GM21737 (cell line): ENCODE measurements around the gene CUL9.
A peak's percentile ranks its signal among the peaks of the same experiment; 100 is the strongest.

ENCODE experiments used
- ATAC-seq: cut with Tn5 transposase; IDR thresholded peaks from one replicate; pipeline ENCODE4 v1.9.1; 2021; ENCODE audit warnings: mild to moderate bottlenecking, moderate library complexity; ENCODE audit not compliant: unreplicated experiment

The CUL9 gene

DNA sequence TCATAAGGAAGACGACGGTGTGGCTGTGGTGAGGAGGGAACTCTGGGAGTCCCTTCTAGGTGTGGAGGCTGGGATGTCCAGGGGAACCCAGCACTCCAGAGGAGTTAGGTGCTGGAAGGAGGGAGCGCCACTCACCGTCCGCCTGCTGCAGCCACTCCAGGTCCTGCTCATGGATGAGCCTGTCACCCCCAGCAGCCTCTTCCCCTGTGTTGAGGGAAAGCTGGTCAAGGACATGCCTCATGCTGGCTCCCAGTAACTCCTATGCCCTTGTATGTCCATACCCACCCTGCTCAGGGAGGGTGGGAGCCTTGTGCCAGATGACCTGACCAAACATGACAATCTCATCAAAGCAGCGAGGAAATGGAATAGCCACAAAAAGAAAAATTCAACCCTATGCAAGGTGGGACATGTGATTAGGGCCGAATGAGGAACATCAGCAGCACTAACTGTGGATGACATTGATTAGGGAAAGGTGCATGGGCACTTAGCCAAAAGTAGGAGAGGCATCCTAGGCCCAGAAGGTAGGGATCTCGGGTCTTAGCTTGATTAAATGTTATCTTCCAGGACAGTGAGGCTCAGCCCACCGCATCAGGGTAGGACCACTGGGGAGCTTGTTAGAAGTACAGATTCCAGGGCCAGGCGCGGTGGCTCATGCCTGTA is 44.3 kb downstream of the CUL9 start:
- ATAC-seq: no peak

DNA sequence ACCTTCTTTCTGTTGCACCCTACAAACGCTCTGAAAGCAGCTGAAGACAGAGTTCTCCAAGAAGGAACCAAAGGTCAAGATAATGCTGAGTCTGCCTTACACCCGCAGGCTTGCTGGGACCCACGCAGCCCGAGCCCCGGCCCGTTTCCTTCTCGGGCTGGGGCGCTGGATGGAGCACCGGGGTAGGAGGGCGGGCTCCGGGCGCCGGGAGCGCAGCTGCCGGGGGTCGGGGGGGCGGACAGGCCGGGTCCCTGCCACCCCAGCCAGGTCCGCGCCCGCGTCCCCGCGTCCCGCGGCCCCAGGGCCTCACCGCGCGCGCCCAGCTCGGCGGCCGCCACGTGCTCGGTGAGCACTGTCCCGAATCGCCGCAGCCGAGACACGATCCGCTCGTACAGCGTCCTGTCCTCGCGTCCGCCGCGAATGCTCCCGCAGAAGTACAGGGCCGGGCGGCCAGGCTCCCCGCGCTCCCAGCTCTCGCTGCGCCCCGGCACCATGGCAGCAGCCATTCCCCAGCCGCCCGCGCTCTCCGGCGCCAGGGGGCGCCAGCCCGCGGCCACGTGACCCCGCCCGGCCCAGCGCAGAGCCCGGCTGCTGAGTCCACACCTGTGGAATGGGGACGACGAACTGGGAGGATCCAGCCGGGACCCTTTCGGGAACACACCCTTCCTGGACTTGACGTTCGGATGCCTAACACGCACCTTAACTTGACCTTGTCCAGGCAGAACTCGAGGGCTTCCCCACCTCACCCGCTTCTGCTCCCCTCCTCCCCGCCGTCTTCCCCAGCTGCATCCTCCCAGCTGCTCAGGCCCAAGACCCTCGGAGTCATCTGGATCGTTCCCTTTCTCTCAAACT is 47.2 kb downstream of the CUL9 start, which contains the start of gene DNPH1:
DNPH1 (minus strand) TSS at position 531 of the 852 bp plus-strand sequence; CDS start at position 506, 25 bp downstream.
- ATAC-seq: peak; percentile 70

DNA sequence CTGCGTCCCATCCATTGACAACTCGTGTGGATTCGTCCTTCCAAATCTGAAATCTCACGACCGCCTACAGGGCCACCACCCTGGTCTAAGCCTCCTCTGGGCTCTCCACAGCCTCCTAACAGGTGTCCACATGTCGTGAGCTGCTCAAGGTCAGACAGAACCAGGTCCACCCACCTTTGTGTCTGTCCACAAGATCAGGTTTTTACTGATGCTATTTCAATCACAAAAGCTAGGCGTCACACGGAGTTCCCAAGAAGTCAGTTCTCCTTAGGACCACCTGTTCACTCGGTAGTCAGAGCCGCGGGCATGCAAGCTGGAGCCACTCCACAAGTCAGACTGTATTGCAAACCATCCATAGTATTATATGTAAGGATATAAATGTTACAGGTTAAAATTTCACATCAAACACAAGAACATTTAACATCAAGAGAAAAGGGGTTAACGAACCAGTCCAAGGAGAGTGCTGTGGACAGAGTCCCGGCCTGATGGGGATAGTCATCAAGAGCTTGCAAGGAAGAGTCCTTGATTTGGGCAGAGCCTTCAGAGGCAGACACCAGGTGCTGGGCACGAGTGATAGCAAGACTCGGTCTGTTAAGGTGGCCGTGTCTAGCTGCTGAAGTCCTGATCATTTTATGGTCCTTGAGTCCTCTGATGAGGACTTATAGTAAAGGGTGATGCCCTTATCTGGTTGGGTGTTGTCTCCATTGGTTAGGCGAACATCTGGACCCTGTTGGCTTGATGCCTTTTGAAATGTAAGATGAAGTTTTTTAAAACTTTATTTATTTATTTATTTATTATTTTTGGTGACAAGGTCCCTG is 48.0 kb downstream of the CUL9 start:
- ATAC-seq: no peak

DNA sequence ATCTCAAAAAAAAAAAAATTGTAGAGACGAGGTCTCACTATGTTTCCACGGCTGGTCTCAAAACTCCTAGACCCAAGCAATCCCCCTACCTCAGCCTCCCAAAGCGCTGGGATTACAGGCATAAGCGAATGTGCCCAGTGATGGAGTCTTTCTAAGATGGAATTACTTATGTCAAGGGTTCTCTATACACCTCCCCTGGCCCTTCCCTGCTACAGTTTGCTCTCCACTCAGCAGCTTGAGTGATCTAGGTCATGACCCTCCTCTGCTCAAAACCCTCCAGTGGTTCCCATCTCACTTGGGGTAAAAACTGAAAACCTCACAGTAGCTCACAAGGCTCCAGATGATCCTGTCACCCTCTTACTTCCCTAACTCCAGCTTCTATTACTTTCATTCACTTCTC is 49.1 kb downstream of the CUL9 start:
- ATAC-seq: no peak

DNA sequence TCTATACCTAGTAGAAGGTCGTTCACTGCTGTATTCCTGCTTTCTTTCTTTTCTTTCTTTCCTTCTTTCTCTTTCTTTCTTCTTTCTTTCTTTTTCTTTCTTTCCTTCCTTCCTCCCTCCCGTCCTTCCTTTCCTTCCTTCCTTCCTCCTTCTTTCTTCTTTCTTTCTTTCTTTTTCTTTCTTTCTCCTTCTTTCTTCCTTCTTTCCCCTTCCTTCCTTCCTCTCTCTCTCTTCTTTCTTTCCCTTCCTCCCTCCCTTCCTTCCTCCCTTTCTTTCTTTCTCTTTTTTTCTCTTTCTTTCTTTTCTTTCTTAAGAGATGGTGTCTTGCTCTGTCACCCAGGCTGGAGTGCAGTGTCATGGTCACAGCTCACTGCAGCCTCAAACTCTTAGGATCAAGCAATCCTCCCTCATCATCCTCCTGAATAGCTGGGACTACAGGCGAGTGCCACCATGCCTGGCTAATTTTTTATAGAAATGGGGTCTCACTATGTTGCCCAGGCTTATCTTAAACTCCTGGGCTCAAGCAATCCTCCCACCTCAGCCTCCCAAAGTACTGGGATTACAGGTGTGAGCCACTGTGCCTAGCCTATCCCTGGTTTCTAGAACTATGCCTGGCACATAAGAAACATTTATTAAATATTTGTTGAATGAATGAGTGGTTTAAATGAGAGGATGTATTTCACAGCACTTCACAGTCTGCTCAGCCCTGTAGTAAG is 49.9 kb downstream of the CUL9 start:
- no peak for ATAC-seq

DNA sequence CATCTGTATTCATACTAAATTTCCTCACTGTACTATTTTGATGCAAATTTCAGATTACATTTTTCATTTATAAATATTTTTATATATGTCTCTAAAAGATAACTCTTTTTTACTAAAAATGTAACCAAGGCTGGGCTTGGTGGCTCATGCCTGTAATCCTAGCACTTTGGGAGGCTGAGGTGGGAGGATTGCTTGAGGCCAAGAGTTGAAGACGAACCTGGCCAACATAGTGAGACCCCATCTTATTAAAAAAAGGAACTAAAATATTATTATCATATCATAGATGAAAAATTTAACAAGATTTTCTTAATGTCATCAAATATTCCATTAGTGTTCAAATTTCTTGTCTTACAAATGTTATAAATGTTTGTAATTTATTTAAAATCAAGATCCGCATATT is 53.8 kb downstream of the CUL9 start:
- no peak for ATAC-seq

DNA sequence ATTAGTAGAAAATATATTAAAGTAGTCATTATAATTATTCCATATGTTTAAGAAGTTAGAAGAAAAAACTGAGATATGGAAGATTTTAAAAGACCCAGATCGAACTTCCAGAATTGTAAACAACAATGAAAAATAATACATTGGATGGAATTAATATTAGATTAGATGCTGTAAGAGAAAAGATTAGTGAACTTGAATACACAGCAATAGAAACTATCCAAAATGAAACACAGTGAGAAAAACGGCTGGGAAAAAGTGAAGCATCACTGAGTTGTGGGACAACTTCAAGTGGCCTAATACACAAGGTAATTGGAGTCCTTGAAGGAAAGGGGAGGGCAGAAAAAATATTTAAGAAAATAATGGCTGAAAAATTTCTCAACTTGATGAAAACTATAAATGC is 57.1 kb downstream of the CUL9 start:
- no peak for ATAC-seq

DNA sequence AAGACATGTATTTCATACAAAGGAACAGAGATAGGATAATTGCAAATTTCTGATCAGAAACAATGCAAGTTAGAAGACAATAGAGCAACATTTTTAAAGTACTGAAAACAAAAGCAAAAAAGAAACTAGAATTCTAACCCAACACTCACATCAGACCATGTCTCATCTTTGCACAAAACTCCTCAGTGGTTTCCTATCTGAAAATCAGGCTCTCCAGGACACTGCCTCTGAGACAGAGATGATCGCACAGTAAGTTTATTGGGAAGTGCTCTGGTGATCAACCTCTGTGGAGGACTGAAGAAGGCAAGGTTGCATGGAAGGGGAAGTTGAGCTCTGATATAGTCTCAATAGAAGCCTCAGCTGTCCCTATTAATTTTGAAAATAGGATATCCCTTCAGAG is 59.0 kb downstream of the CUL9 start:
- ATAC-seq: no peak

DNA sequence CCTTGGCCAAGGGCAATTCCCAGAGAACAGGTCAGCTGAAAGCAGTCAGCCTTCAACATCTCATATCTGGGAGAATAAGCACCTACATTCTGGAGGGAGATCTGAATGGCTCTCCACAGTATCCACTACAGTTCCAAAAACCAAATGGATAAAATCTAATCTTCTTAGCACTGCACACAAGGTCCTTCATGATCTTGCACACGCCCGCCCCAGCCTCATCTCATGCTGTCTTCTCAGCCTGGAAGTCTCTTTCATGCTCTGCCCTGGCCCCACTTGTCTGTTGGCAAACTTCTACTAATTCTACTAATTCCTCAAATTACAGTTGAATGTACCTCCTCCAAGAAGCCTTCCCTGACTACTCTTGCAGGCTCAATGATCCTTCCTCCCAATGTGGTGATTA is 59.5 kb downstream of the CUL9 start:
- ATAC-seq: no peak

DNA sequence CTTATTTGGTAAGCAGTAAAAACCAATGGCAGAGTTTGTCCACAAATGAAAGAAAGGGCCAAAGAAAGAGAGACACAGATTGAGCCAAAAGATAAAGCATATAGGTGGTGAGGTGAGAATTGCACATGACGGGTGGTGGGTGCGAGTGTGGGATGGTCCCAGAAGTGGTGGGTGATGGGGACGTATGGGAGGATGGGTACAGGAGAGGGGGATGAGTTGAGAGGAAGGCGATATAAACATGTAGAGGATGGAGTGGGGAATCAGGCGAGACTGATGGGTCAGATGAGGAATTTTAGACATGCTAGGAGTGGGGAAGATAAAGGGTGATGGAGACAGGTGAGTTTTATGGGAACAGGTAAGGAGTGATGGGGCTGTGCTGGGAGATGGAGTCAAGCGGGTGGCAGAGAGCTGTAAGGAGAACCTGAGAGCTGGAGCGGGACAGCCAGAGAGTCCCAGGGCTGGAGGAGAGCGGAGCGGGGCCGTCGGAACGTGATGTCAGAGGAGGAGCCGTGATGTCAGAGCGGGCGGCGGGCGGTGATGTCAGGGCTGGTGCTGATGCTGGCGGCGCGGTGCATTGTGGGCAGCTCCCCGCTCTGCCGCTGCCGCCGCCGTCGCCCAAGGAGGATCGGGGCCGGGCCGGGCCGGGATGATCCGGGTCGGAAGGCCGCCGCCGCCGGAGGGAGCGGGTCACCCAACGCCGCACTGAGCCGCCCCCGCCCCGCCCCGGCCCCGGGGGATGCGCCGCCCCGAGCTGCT is 61.1 kb downstream of the CUL9 start, which contains the start of gene TTBK1:
TTBK1 (plus strand) TSS at position 574 of the 756 bp plus-strand sequence. CDS start 3,180 bp downstream, outside the sequence.
- no peak for ATAC-seq

DNA sequence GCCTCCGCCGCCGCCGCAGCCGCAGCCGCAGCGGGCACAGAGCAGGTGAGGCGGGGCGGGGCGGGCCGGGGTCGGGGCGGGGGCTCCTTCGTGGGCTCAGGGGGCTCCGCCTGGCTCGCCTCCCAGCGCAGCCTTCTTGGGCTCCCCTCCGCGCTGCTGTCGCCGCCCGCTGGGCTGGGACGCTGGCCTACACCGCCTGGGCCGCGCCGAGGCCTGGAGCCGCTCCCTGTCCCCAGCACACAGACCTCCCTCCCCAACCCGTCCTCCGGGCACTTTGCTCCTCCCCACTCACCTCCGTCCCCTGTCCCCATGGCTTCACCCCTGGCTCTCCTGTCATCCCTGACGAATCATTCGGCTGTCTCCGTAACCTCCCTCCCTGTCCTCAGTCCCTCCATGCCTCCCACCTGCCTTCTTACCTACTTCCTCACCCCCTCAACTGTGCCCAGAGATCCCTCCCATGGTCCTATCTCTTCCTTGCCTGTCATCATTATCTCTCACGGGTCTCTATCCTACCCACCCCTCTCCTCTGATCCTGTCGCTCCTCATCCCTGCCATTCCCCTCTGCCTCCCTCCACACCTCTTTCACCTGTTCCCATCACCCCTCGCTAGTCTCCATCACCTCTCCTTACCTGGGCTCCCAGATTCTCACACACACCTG is 61.8 kb downstream of the CUL9 start:
- ATAC-seq: no peak

DNA sequence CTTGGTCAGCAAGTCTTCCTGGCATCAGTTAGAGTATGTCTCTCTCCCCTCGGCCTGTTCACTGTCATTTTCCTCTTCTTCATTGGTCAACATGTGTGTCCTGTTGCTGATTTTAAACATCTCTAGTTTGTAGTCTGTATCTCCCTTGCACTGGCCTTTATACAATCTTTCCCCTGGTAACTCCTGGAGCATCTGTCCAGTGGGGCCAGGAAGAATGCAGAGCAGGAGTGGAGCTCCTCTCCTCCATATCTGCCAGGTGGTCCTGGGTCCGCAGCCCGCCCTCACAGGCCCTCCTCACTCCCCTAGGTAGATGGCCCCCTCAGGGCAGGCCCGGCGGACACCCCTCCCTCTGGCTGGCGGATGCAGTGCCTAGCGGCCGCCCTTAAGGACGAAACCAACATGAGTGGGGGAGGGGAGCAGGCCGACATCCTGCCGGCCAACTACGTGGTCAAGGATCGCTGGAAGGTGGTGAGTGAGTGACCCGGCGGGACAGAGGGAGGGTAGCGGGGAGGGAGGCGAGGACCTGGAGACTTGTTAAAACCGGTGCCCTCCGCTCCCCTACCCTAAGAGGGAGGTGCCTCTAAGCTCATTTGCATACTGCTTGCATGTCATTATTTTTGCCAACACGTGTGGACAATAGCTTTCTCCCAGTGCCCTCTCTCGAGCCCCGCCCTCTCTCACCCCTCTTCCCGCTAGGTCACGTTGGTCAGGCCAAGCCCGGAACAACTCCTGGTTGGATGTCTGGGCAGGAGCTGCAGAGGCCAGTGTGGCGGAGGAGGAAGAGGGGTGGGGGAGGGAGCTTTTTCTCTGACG is 64.5 kb downstream of the CUL9 start:
- peak; percentile 21 for ATAC-seq

DNA sequence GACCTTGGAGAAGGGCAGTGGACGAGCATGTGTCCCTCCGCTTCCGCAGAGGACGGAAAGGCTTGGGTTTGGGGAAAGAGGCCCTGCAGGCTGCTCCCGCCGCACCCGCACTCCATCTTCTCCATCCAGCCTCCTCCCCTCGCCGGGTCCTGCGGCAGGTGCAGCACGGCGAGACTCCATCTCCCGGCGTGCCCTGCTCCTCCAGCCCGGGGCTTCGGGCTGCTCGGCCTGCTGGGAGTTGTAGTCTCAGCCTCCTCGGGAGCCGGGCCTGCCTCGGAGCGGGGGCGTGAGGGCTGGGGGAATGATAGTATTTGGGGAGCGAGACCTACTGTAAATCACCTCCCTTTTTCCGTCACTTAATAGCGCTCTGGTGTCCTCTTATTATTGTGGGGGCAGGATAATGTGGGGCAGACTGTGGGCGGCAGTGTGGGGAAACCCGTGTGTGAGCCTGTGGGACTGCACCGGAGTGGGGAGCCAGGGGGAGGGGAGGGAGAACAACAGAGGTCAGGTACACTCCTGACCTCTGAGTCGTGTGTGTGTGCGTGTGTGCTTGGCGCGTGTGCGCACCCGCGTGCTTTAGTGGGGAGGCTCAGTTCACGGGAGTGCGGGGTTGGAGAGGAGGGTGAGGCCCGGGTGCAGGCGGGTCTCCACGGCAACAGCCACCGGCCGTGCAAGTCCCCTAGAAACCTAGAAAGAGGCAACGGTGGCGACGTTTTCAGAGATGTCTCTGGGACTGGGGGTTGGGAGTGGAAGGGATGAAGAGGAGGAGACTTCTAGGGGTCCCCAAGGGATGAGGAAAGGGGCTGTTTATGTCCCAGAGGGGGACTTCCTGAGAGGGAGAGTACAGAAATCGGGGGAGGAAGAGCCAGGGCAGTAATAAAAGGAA is 65.4 kb downstream of the CUL9 start:
- peak; percentile 78 for ATAC-seq

DNA sequence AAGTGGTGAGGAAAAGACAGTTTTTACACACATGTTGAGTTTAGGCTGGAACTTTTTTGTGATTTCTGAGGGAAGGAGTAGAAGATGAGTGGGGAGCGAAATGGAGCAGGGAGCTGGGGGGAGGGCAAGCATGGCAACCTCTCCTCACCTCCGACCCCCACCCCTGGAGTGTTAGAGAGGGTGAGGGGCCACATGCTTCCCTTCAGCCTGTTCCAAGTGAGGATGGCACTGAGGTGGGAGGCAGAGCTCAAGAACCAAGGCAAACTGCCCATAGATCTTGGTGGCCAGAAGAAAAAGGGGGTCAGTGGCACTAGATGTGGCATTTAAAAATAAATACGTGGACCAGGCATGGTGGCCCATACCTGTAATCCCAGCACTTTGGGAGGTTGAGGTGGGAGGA is 66.1 kb downstream of the CUL9 start:
- no peak for ATAC-seq

DNA sequence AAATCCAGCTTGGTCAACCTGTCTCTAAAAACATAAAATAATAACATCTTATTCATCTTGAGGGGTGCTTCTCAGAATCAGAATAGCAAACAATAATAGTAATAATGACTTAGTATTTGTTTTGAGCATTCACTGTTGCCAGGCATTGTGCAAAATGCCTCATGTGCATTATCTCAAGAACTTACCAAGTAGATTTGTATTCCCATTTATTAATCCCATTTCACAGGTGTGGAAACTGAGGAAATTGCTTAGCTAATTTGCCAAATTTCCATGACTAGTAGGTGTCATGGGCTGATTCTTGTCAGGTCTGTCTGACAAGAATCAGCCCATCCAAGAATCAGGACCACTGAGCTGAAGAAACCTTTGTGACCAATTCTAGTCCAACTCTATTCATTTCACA is 66.8 kb downstream of the CUL9 start:
- no peak for ATAC-seq

DNA sequence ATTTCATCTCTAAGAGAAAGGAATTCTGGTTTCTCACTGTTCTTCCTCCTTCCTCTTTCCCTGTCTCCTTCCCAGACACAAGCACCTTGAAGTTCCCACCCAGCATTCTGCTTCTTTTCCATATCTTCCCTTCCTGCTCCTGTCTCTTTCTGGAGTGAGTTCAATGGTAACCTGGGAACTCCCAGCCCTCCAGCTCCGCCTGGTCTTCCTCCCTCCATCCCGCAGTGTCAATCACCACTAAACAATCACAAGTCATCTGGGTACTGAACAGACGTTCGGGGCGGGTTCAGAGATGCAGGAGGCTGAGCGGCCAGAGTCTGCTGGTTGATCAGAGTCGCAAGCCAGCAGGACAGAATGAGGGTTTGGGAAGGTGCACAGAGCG is 69.0 kb downstream of the CUL9 start:
- ATAC-seq: no peak

DNA sequence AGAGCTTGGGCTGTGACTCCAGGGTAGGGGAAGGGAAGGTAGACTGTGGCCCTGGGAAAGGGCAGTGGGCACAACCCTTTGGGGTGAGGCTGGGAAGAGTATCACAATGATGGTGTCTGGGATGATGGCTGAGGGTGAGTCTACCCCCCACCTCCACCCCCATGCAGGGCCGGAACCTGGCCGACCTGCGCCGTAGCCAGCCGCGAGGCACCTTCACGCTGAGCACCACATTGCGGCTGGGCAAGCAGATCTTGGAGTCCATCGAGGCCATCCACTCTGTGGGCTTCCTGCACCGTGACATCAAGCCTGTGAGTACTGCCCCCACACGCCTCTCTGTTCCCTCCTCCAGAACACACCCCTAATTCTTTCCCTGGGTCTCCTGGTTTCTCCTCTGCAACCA is 71.4 kb downstream of the CUL9 start:
- ATAC-seq: no peak
